GM12864 (cell line): ENCODE measurements around the gene SIPA1.
"Not testable (repeated sequence)": the region's sequence is repeated elsewhere in the genome, so short reads cannot be mapped to it uniquely, and the experiment has no call there.

Experiments used
- DNase-seq: peaks from one replicate; pipeline ENCODE4 v3.0.0-alpha.2; 2011; ENCODE audit warnings: low read depth
- H3K4me3 ChIP-seq: 2 replicates; pipeline ENCODE4 v1.5.1; 2011; ENCODE audit warnings: mild to moderate bottlenecking, low read depth, low read length, control low read depth
- TF ChIP-seq, protein P1 (sequence below): IDR thresholded peaks from 2 replicates; pipeline ENCODE4 v1.5.1; 2011; ENCODE audit warnings: low read depth, mild to moderate bottlenecking, moderate library complexity, low read length, control low read depth, inconsistent platforms; ENCODE audit errors: missing control alignments

Gene SIPA1

DNA sequence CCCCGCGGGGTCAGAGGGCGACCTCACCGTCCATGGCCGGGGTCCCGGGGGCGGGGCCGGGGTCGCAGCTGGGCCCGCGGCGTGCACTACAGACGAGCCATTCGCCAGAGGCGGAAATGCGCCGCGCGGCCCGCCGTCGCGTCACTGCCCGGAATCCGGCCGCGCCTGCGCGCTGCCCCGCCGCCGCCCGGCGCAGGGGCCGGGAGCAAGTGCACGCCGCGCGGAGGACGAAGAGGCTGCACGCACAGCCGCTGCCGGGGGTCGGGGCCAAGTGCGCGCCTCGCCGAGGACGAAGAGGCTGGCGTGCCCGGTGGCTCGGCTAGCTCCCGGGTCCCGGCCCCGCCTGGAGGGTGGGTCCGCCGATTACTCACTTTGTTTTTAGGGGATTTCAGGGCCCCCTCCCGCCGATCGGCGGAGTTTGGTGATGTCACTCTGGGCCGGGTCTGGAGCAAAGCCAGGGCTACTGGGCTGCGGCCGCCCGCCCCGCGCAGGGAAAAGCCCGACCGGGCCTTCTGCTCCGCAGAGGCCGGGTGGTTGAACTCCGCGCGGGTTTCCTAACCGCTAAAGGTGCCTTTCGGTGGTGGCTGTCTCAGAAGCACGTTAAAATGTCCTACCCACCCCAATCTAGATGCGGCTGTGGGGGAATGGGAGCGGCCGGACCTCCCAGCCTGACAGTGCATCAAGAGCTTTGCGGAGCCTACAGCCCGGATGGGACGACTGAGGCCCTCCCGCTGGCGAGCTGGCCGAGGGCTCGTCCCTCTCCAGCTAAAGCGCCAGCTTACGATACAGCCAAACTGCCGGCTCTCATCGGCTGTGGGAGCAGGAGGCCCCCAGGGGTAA, 25.1 kb downstream of the SIPA1 start, which contains the start of gene RELA:
Gene RELA (minus strand): TSS at position 118 of the 840 bp plus-strand sequence. CDS start 84 bp downstream, at position 34.
- peak; percentile 48 for DNase-seq
- H3K4me3 ChIP-seq: peak within 1 kb of the TSS; percentile 91
- TF ChIP-seq, protein P1, sequence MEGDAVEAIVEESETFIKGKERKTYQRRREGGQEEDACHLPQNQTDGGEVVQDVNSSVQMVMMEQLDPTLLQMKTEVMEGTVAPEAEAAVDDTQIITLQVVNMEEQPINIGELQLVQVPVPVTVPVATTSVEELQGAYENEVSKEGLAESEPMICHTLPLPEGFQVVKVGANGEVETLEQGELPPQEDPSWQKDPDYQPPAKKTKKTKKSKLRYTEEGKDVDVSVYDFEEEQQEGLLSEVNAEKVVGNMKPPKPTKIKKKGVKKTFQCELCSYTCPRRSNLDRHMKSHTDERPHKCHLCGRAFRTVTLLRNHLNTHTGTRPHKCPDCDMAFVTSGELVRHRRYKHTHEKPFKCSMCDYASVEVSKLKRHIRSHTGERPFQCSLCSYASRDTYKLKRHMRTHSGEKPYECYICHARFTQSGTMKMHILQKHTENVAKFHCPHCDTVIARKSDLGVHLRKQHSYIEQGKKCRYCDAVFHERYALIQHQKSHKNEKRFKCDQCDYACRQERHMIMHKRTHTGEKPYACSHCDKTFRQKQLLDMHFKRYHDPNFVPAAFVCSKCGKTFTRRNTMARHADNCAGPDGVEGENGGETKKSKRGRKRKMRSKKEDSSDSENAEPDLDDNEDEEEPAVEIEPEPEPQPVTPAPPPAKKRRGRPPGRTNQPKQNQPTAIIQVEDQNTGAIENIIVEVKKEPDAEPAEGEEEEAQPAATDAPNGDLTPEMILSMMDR: no peak

DNA sequence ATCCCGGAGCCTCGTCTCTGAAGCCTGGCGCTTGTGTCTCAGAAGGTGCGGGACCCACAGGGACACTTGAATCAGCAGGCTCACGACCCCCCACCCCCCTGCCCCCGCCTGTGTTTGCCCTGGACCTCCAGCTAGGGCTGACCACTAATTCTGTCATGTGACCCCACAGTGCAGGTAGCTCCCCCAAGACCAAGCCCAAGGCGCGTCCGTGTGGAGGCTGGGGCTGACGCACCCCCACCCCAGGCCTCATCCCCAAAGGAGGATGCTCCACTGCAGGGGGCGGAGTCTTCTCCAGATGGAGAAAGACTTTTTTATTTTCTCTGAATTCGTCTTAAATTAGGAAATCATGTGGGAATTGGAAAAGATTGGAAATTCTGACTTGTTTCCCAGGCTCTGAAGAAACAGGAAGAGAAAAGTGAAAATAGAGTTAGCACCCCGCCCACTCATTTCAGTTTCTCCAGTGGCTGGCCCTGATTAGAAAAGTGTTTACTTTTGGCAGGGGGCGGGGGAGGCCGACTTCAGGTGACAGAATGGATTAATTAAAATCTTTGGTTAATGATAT, 25.8 kb downstream of the SIPA1 start:
- H3K4me3 ChIP-seq: peak overlapping the region; percentile 91
- TF ChIP-seq, protein P1: no peak
- DNase-seq: no peak

- no peak overlapping the region for H3K4me3 ChIP-seq
- no peak for DNase-seq
- TF ChIP-seq, protein P1: no peak
Observed at GRCh38 chr11:65672180-65672860, 34.4 kb downstream of the SIPA1 start.

GRCh38 chr11:65672982-65673381, 35.1 kb downstream of the SIPA1 start:
- DNase-seq: no peak
- H3K4me3 ChIP-seq: no peak overlapping the region
- TF ChIP-seq, protein P1: no peak

- DNase-seq: no peak
- H3K4me3 ChIP-seq: no peak overlapping the region
- TF ChIP-seq, protein P1: no peak
Observed at GRCh38 chr11:65680192-65680743, 42.4 kb downstream of the SIPA1 start.

- H3K4me3 ChIP-seq, DNase-seq: not testable (repeated sequence)
Observed at GRCh38 chr11:65683480-65683879, 45.6 kb downstream of the SIPA1 start.

DNA sequence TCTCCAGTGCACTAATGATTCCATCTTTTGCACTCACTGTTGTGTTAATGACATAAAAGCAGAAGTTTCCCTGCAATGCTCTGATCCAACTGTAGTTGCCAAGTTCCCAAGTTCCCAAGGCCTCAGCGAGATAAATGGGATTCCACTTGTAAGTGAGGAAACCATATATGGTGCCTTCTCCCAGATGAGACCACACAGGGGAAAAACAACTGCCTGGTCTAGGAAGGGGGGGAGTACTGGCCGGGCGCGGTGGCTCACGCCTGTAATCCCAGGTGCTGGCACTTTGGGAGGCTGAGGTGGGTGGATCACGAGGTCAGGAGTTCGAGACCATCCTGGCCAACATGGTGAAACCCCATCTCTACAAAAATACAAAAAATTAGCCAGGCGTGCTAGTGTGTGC, 48.1 kb downstream of the SIPA1 start:
- TF ChIP-seq, protein P1: no peak
- no peak overlapping the region for H3K4me3 ChIP-seq
- no peak for DNase-seq

GRCh38 chr11:65691847-65692246, 53.9 kb downstream of the SIPA1 start:
- not testable (repeated sequence) for DNase-seq

More at GRCh38 chr11:65691847-65692246, 53.9 kb downstream of the SIPA1 start:
- H3K4me3 ChIP-seq: not testable (repeated sequence)
